RWPE2 (cell line): Measurements from ENCODE around the gene SLMAP.
A peak's percentile ranks its signal among the peaks of the same experiment; 100 is the strongest.

Source experiments
- ATAC-seq: fragments of 200-7000 bp; cut with Tn5 transposase; 3 replicates; pipeline ENCODE4 v1.9.1; 2021; ENCODE audit warnings: low read depth
- DNase-seq: peaks from one replicate; pipeline ENCODE4 v3.0.0-alpha.2; 2020; ENCODE audit warnings: low spot score
- H3K27ac ChIP-seq: fragments of 450-650 bp; 2 replicates; pipeline ENCODE4 v1.5.1; 2017; ENCODE audit warnings: mild to moderate bottlenecking; ENCODE audit not compliant: poor library complexity, severe bottlenecking
- H3K27me3 ChIP-seq: fragments of 250-450 bp; sonication (Bioruptor Pico); 2 replicates; pipeline ENCODE4 v1.5.1; 2021; ENCODE audit warnings: mild to moderate bottlenecking, moderate library complexity; ENCODE audit not compliant: insufficient read depth, poor library complexity, severe bottlenecking
- H3K36me3 ChIP-seq: fragments of 250-450 bp; sonication (Bioruptor Pico); 2 replicates; pipeline ENCODE4 v1.5.1; 2020; ENCODE audit warnings: low read depth, mild to moderate bottlenecking, moderate library complexity
- H3K4me1 ChIP-seq: fragments of 250-450 bp; sonication (Bioruptor Pico); 2 replicates; pipeline ENCODE4 v1.5.1; 2021; ENCODE audit warnings: mild to moderate bottlenecking, moderate library complexity; ENCODE audit not compliant: insufficient read depth, poor library complexity, severe bottlenecking
- H3K4me3 ChIP-seq: fragments of 250-450 bp; sonication (Bioruptor Pico); 2 replicates; pipeline ENCODE4 v1.5.1; 2021; ENCODE audit warnings: mild to moderate bottlenecking, moderate library complexity; ENCODE audit not compliant: severe bottlenecking
- H3K9me3 ChIP-seq: fragments of 250-450 bp; sonication (Bioruptor Pico); 2 replicates; pipeline ENCODE4 v1.5.1; 2021; ENCODE audit warnings: mild to moderate bottlenecking, moderate library complexity; ENCODE audit not compliant: severe bottlenecking
- CTCF ChIP-seq: fragments of 450-650 bp; IDR thresholded peaks from one replicate; pipeline ENCODE4 v1.5.1; 2017; ENCODE audit warnings: mild to moderate bottlenecking, moderate library complexity; ENCODE audit not compliant: poor library complexity, severe bottlenecking

Gene SLMAP

GRCh38 chr3:57958642-57959422 is 202.7 kb downstream of the SLMAP start:
- no peak overlapping the region for H3K4me3 ChIP-seq
- H3K36me3 ChIP-seq, result no peaks in the 10 kb centered on the region
- DNase-seq (no peak), ATAC-seq (no peak)
- peak overlapping the region; percentile 89 for H3K27ac ChIP-seq
- peaks cover 33% of the 10 kb centered on the region for H3K4me1 ChIP-seq
- H3K9me3 ChIP-seq, result no peaks in the 10 kb centered on the region
- no peaks in the 10 kb centered on the region for H3K27me3 ChIP-seq
- no peak for TF ChIP-seq CTCF

GRCh38 chr3:57959423-57960173 is 203.5 kb downstream of the SLMAP start:
- Histone ChIP-seq H3K4me3 (no peak overlapping the region), H3K27me3 (no peaks in the 10 kb centered on the region), H3K36me3 (no peaks in the 10 kb centered on the region), H3K27ac (peak overlapping the region; percentile 89), H3K9me3 (no peaks in the 10 kb centered on the region), H3K4me1 (peaks cover 33% of the 10 kb centered on the region)
- peak; percentile 92 for DNase-seq
- no peak for TF ChIP-seq CTCF
- peak; percentile 81 for ATAC-seq

- no peaks in the 10 kb centered on the region for H3K9me3 ChIP-seq
- H3K27me3 ChIP-seq, result no peaks in the 10 kb centered on the region
- H3K4me1 ChIP-seq, result peaks cover 33% of the 10 kb centered on the region
- H3K4me3 ChIP-seq, result no peak overlapping the region
- no peak for TF ChIP-seq CTCF
- H3K36me3 ChIP-seq, result no peaks in the 10 kb centered on the region
- peak overlapping the region; percentile 89 for H3K27ac ChIP-seq
- no peak for DNase-seq
- ATAC-seq, result no peak
Observed at GRCh38 chr3:57960174-57960505, 204.0 kb downstream of the SLMAP start.

- Histone ChIP-seq H3K27me3 (no peaks in the 10 kb centered on the region), H3K27ac (peak overlapping the region; percentile 89), H3K4me1 (peaks cover 31% of the 10 kb centered on the region), H3K9me3 (no peaks in the 10 kb centered on the region), H3K36me3 (no peaks in the 10 kb centered on the region), H3K4me3 (no peak overlapping the region)
- ATAC-seq (no peak), DNase-seq (no peak)
- TF ChIP-seq CTCF, result no peak
Observed at GRCh38 chr3:57961177-57961827, 205.2 kb downstream of the SLMAP start.
